GM19240 (cell line): Measurements from ENCODE around the gene C1orf159.

ENCODE experiments used
- DNase-seq: peaks from one replicate; pipeline ENCODE4 v3.0.0; 2011; ENCODE audit warnings: low spot score; ENCODE audit not compliant: insufficient read length

C1orf159 gene

DNA sequence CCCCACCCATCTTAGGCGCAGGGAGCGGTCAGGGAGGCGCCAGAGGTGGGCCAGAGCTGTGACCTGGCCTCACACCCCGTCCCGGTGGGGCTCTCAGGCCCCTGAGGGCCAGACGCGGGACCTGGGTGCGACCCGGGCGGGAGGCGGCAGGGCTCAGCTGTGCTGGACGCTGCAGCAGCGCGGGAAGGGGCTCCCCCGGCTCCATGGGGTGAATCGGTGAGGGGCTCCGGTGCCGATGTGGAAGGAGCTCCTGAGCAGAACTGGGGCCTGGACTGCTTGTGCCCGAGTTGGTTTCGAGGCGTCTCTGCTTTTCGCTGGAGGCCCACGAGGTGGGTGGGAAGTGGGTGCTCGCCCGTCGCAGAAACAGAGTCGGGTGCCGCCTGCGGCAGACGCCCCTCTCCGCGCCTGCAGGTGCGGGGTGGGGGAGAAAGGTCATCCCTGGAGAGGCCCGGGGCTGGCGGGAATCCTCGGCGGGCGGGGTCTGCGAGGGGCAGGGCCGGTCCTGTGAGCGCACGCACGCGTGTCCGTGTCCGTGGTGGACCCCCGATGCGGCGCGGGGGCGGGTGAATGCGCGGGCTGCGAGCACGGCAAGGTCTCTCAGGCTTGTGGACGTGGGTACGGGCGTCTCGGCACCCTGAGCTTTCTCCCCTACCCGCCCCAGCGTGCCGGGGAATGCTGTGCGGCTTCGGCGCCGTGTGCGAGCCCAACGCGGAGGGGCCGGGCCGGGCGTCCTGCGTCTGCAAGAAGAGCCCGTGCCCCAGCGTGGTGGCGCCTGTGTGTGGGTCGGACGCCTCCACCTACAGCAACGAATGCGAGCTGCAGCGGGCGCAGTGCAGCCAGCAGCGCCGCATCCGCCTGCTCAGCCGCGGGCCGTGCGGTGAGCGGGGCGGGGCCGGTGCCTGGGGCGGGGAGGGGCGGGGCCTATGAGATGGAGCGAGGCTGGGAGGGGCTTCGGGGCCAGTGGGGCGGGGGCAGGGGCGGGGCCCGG is 75.6 kb downstream of the C1orf159 start:
- peak; percentile 90 for DNase-seq

DNA sequence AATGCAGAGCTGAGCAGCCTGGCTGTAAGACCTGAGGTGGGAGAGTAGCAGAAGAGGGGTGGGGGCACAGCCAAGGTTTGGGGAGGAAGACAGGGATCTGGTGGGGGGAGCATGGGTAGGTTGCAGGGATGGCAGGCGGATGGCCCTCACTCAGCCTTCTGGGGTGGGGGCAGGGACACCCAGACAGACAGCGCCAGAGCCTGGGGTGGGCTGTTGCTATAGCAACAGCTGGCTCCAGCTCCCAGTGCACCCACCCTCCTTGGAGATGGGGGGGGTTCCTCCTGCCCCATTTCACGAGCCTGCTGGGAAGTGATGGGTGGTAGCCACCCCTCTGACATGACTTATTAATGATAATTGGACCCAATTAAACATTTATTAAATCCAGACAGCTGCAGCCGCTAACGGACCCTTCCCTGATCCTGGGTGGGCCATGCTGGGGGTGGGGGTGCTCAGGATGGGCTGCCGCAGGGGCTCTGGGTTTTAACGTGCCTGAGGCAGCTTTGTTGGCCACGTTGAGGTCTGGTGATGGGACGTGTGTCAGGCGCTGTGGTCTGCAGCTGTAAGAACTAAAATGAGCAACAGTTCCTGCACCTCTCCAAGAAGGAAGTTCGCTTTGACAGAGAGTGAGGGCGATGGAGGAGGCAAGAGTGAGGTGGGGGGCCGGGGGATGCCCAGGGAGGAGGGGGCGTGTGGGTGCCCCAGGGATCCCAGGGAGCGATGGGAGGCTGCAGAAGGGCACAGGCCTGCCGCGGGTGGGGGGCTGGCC is 76.6 kb downstream of the C1orf159 start:
- no peak for DNase-seq

DNA sequence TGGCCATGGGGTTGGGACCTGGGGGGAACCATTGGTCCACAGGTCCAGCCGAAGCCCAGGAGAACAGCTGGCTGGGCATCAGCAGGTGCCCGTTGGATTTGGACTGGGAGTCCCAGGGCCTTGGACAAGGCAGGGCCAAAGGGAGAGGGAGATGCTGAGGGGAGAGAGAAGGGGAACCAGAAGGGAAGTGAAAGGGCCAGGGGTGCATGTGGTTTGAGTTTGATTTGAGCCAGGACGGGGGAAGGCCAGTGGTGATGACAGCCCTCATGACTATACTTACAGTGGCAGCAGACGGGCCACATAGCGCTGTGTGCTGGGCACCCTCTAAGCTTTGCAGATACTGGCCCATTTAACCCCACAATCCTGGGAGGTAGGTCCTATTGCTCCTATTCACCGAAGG is 77.2 kb downstream of the C1orf159 start:
- DNase-seq = no peak

DNA sequence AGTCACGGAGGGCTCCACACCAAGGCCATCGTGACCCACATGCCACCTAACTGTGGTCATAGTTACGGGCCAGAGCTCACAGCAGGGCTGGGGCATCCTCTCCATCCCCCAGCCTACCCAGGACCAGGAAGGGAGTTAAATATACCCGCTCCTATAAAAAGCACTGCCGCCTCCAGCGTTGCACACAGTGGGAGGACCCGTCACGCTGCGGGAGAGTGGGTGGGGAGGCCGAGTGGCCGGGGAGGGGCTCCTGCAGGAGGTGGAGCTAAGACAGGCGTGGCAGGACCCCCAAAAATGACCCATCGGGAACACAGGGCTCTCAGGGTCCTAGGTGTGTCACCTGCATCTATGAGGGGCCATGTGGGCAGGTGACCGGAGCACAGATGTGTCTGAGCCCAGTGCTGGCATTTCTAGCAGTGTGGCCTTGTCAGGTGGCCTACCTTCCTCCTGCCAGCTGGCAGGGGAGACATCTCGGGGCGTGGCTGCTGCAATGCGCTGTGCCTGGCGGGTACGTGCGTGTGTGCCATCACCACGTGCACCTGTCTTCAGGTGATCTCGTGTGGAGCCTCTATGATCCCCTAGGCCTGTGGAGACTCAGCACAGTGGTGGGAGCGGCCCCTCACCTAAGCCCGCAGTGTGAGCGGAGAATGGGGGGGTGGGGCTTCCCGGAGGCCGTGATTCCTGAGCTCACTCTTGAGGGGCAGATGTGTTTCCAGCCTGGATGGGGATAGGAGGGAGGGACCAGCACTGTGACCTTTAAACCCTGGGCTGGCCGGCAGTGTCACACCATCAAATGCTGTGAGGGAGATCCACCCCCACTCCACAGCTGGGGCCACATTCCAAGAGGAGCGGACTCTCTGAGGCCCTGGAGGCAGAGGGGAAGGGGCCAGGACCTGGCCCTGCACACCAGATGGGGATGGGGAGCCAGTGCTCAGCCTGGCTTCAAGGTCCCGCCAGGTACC is 78.2 kb downstream of the C1orf159 start:
- no peak for DNase-seq

DNA sequence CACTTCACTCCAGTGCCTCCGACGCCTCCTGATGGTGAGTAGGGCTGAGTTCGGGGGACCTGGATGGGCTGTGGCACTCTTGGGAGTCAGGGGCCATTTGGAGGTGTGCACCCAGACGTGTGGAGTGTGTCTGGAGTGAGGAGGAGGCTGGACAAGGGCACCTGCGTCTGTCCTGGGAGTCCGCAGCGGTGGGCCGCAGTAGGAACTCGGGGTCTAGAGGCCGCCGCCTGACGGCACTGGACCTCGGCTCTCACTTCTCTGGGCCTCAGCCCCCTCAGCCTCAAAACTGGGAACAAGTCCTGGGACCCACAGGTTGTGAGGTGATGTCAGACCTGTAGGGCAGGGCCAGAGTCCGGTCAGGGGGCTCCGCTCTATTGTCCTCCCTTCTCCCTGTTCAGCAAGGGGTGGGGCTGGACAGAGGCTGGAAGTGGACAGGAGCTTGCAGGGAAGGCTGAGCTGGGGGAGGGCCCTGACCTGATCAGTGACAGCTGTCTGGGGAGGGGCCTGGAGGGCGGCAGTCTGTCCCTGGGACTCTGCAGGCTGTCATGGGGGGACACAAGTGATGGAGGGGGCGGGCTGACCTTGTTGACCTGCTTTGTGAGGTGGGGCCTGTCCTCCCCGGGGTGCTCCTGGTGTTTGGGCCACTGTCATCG is 80.5 kb downstream of the C1orf159 start:
- no peak for DNase-seq

DNA sequence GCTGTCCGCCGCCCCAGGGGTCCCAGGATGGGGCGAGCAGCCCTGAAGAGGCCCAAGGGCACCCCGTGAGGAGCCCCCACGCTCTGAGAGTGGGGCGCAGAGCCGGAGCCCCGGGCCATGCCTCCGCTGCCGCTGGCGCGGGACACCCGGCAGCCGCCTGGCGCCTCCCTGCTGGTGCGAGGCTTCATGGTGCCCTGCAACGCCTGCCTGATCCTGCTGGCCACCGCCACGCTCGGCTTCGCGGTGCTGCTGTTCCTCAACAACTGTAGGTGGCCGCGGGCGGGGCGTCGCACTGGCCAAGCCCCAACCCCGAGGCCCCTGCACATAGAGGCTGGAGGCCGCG is 81.5 kb downstream of the C1orf159 start:
- no peak for DNase-seq

DNA sequence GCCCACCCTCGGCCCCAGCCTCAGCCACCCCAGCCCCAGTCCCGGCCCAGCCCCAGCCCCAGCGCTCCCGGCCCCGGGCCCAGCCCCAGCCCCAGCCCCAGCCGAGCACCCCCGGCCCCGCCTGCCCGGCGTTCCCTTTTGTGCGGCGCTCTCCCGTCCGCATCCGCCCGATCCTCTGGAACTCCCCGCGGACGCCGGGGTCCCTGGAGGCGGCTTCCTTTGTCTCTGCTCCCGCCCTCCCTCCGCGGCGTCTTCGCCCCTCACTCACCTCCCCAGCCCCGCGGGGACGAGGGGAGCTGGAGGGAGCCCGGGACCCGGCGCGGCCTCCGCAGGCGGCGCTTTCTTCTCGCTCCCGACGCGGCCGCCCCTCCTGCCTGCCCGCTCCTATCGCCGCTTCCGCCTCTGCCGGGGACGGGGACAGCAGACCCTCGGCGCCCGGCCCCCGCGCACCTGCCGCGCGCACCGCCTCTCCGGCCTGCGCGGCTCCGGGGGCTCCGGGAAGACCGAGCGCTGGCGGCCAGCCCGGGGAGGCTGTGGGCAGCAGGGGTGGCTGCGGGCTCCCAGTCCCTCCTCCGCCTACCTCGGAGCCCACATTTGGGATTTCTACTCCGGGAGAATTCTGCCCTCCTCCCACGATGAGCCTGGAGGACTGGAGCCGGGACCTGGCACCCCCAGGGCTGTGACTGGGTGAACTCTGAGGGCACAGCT is 82.0 kb downstream of the C1orf159 start:
- DNase-seq = no peak

DNA sequence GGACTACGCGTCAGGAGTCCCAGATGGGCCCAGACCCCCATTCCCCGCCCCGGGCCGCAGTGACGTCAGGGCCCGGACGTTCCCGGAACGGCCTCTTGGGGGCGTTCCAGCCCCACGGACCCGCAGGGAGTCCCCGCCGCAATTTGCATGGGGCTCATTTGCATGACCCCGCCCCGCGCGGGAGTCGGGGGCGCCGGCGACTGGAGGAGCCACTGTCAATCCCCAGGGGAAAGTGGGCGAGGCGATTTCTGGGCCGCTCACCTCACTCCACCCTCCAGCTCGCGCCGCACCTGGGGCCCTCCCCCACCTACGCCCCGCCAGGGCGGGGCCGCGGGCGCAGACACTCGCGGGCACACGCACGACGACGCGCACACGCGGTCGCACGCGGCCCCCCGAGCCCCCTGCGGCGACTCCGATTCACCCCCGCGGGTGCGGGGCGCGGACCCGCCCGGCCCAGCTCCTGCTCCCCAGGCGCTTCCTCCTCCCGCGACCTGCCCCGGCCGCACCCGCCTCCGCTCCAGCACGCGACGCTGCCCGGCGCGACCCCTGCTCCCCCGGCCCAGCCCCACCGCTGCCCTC is 82.8 kb downstream of the C1orf159 start:
- DNase-seq = peak; percentile 97

DNA sequence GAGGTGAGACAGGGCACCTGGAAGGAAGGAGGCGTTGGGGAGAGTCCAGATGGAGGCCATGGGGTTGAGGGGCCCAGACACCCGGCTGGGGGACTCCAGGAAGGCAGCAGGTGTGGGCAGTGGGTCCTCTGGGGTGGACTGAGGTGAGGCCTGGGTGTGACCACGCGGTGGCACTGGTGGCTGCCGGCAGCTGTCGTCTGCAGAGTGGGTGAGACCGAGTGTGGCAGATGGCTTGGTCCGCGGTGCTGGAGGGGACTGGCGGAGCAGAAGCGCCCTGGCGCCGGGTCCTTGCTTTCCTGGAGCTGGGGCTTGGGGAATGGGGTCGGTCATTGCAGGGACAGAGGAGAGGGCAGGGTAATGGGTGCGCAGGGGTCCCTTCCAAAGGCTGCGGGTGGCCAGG is 83.5 kb downstream of the C1orf159 start:
- no peak for DNase-seq
